Thyroid gland (tissue), 4 donors: ENCODE measurements around the gene ADAMTS17.

ENCODE experiments used
- CTCF ChIP-seq, 6 experiments: fragments of 200-600 bp in 3 of 6; fragments of 450-650 bp in 3 of 6; sonication (generic) in 3 of 6; IDR thresholded peaks; one replicate each; pipeline ENCODE4 v1.5.1; 2016 to 2019; ENCODE audit warnings: antibody characterized with exemption in 6 of 6, mild to moderate bottlenecking in 2 of 6, inconsistent platforms in 1 of 6, moderate library complexity in 1 of 6
- POLR2A ChIP-seq, 2 donors: fragments of 450-650 bp; IDR thresholded peaks; one replicate each; pipeline ENCODE4 v1.6.1; 2017; ENCODE audit warnings: antibody characterized with exemption in 2 of 2, mild to moderate bottlenecking in 2 of 2, moderate library complexity in 1 of 2

- TF ChIP-seq POLR2A (IDR thresholded peaks at IDR 0.05), result no peak
- no peak for TF ChIP-seq CTCF (IDR thresholded peaks at IDR 0.05)
Observed at GRCh38 chr15:100140527-100141308, 201.1 kb downstream of the ADAMTS17 start.
